Testis (tissue), 3 donors: ENCODE results near the gene IZUMO1R. TPM values are rescaled to one million over a fixed set of nuclear protein-coding genes. Genes with fewer than 3 reads are reported as not detected.

ENCODE experiments used
- DNase-seq: peaks from one replicate; pipeline ENCODE4 v3.0.0-alpha.2; 2019
- H3K27ac ChIP-seq, 2 donors: fragments of 200-600 bp; sonication (generic); one replicate each; pipeline ENCODE4 v1.5.1; 2019
- H3K27me3 ChIP-seq: fragments of 200-600 bp; sonication (generic); one replicate; pipeline ENCODE4 v1.5.1; 2019
- H3K36me3 ChIP-seq: fragments of 200-600 bp; sonication (generic); one replicate; pipeline ENCODE4 v1.5.1; 2017; ENCODE audit warnings: low read depth; ENCODE audit errors: missing control alignments
- H3K4me1 ChIP-seq: fragments of 200-600 bp; sonication (generic); one replicate; pipeline ENCODE4 v1.5.1; 2019
- H3K4me3 ChIP-seq, 2 donors: fragments of 200-600 bp; sonication (generic); one replicate each; pipeline ENCODE4 v1.5.1; 2017 to 2019
- H3K9me3 ChIP-seq: fragments of 200-600 bp; sonication (generic); one replicate; pipeline ENCODE4 v1.5.1; 2017
- CTCF ChIP-seq, 3 experiments: fragments of 450-650 bp in 2 of 3; fragments of 200-600 bp in 1 of 3; sonication (generic) in 1 of 3; IDR thresholded peaks; one replicate each; pipeline ENCODE4 v1.5.1; 2016 to 2019; ENCODE audit warnings: antibody characterized with exemption in 3 of 3, mild to moderate bottlenecking in 2 of 3, moderate library complexity in 1 of 3
- POLR2A ChIP-seq: fragments of 450-650 bp; IDR thresholded peaks from one replicate; pipeline ENCODE4 v1.6.1; 2017; ENCODE audit warnings: antibody characterized with exemption, mild to moderate bottlenecking, moderate library complexity
- WGBS, 2 donors: methylation state at CpG; one replicate each; pipeline ENCODE4 v1.1.5; 2018; 5-methylcytosine and 5-hydroxymethylcytosine counted together
- intact Hi-C: fragments of 100-400 bp; cut with DNase I; formaldehyde crosslinking; loops from one replicate; pipeline ENCODE4 v1.15.1; 2023; ENCODE audit warnings: low total_unique reads
- polyA plus RNA-seq: library from polyadenylated mRNA; stranded (reverse); fragments of 350-450 nt; fragmentation: Illumina TruSeq; extraction: RNeasy Lipid Tissue Mini Kit (QIAGEN cat#74804); gene quantifications from one replicate; pipeline ENCODE4 v1.2.3, GENCODE V29; 2014; ENCODE audit warnings: low read depth, low replicate concordance; ENCODE audit not compliant: insufficient read depth
- total RNA-seq, 2 donors: library from RNA; depleted of rRNA; stranded (reverse); fragments of >200 nt; gene quantifications; one replicate each; pipeline ENCODE4 v1.2.3, GENCODE V29; 2016

Gene IZUMO1R
- total and polyA plus RNA-seq, 3 donors from 2014 or later: not detected

GRCh38 chr11:94310191-94310875 lies 6.0 kb downstream of the IZUMO1R start:
- WGBS, 2 donors: 45 to 47% methylated on average over 5 of the region's 5 CpGs
- no peaks in the 10 kb centered on the region for H3K36me3 ChIP-seq

GRCh38 chr11:94312339-94312738 lies 8.0 kb downstream of the IZUMO1R start:
- no peaks in the 10 kb centered on the region for H3K36me3 ChIP-seq
- no peak for TF ChIP-seq CTCF (IDR thresholded peaks at IDR 0.05)
- no peak for TF ChIP-seq POLR2A
- intact Hi-C loops: no loop called here
- H3K27ac ChIP-seq: no peak overlapping the region
- WGBS, 2 donors: 69 to 84% methylated on average over 4 of the region's 4 CpGs
- no peak for DNase-seq
- no peaks in the 10 kb centered on the region for H3K4me1 ChIP-seq
- no peaks in the 10 kb centered on the region for H3K27me3 ChIP-seq
- no peak overlapping the region for H3K4me3 ChIP-seq
- H3K9me3 ChIP-seq: no peaks in the 10 kb centered on the region

More at GRCh38 chr11:94310191-94310875, 6.0 kb downstream of the IZUMO1R start:
- no peaks in the 10 kb centered on the region for H3K9me3 ChIP-seq
- no peaks in the 10 kb centered on the region for H3K27me3 ChIP-seq
- intact Hi-C loops: no loop called here
- no peak overlapping the region for H3K27ac ChIP-seq
- TF ChIP-seq POLR2A (no peak), CTCF (IDR thresholded peaks at IDR 0.05) (no peak)
- H3K4me1 ChIP-seq: no peaks in the 10 kb centered on the region
- no peak for DNase-seq
- H3K4me3 ChIP-seq: no peak overlapping the region

GRCh38 chr11:94314064-94314463 lies 9.7 kb downstream of the IZUMO1R start:
- Histone ChIP-seq H3K27me3 (no peaks in the 10 kb centered on the region), H3K4me1 (no peaks in the 10 kb centered on the region), H3K27ac (no peak overlapping the region), H3K36me3 (no peaks in the 10 kb centered on the region), H3K4me3 (no peak overlapping the region), H3K9me3 (no peaks in the 10 kb centered on the region)
- no peak for TF ChIP-seq CTCF (IDR thresholded peaks at IDR 0.05)
- intact Hi-C loops: no loop called here
- no peak for DNase-seq
- 73 to 74% methylated on average over 4 of the region's 4 CpGs for WGBS, 2 donors

GRCh38 chr11:94315664-94316063 lies 11.3 kb downstream of the IZUMO1R start:
- 28 to 41% methylated on average over 3 of the region's 3 CpGs for WGBS, 2 donors
- Histone ChIP-seq H3K27ac (no peak overlapping the region), H3K9me3 (no peaks in the 10 kb centered on the region), H3K4me3 (no peak overlapping the region), H3K36me3 (no peaks in the 10 kb centered on the region), H3K27me3 (no peaks in the 10 kb centered on the region), H3K4me1 (no peaks in the 10 kb centered on the region)
- no peak for DNase-seq
- intact Hi-C loops: no loop called here
- TF ChIP-seq CTCF (IDR thresholded peaks at IDR 0.05) (no peak), POLR2A (no peak)

GRCh38 chr11:94322501-94322900 lies 18.1 kb downstream of the IZUMO1R start:
- Histone ChIP-seq H3K27ac (no peak overlapping the region), H3K4me1 (no peaks in the 10 kb centered on the region), H3K27me3 (no peaks in the 10 kb centered on the region), H3K4me3 (no peak overlapping the region), H3K9me3 (no peaks in the 10 kb centered on the region), H3K36me3 (no peaks in the 10 kb centered on the region)
- no peak for DNase-seq
- intact Hi-C loops: no loop called here
- WGBS, 2 donors: 78 to 83% methylated on average over 3 of the region's 3 CpGs
- no peak for TF ChIP-seq POLR2A
- TF ChIP-seq CTCF (IDR thresholded peaks at IDR 0.05): no peak
